HG02884 (cell line): ENCODE measurements around the gene NT5C2.

Experiments used
- ATAC-seq: cut with Tn5 transposase; IDR thresholded peaks from one replicate; pipeline ENCODE4 v1.9.1; 2021; ENCODE audit warnings: mild to moderate bottlenecking, moderate library complexity; ENCODE audit not compliant: unreplicated experiment

Gene NT5C2

GRCh38 chr10:103125323-103126267 is 67.5 kb downstream of the NT5C2 start:
- peak; percentile 90 for ATAC-seq

DNA sequence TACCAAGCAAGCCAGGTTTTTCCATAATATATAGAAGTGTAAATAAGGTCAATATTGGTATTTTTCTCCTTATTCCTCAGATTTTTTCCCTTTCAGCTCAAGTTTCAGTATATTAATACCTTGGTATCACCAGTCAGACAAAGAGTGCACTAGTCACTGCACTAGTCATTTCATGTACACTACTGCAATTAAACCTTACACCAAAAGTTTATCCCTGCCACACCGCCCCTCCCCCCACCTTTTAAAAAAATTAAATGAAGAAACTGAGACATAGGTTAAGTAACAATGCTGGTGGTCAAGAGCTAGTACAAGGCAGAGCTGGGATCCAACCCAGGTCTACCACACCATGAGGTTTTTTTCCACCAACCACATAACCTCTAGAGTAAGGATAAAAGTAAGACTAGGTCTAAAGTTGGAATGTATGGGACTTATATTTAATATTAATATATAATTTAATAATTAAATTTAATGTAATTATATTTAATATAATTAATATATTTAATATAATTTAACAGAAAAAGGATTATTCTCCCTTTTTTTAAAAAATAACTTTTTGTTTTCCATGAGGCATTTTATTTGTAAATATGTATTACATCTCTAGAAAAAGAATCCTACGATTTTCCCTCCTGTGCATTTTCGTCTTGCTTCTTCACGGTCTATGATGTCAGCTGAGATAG is 68.5 kb downstream of the NT5C2 start:
- ATAC-seq, result no peak

DNA sequence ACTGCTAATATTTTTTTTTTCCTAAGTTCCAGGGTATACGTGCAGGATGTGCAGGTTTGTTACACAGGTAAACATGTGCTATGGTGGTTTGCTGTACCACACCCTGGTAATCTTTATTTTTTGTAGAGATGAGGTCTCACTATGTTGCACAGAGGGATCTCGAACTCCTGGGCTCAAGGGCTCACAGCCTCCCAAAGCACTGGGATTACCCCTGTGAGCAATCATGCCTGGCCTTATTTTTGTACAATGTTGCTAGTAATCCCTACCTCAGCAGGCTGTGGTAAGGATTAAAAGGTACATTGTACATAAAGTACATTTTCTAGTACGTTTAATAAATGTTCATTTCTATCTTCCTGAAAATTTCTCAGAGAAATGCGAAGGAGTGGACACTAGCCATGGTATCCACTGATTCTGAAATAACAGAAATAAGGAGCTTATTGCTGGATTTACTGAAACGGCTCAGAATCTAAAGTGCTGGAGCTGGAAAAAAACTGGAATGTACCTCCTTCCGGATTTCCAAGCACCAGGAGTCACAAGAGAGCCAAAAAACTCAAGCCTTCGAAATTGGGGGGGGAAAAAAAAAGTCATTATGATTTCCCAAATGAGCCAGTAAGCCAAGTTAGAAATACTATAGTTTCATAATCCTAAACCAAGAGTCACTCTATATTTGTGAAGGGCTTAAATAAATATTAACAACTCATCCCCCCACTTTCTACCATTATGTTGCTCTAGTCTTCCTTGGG is 69.6 kb downstream of the NT5C2 start:
- no peak for ATAC-seq

DNA sequence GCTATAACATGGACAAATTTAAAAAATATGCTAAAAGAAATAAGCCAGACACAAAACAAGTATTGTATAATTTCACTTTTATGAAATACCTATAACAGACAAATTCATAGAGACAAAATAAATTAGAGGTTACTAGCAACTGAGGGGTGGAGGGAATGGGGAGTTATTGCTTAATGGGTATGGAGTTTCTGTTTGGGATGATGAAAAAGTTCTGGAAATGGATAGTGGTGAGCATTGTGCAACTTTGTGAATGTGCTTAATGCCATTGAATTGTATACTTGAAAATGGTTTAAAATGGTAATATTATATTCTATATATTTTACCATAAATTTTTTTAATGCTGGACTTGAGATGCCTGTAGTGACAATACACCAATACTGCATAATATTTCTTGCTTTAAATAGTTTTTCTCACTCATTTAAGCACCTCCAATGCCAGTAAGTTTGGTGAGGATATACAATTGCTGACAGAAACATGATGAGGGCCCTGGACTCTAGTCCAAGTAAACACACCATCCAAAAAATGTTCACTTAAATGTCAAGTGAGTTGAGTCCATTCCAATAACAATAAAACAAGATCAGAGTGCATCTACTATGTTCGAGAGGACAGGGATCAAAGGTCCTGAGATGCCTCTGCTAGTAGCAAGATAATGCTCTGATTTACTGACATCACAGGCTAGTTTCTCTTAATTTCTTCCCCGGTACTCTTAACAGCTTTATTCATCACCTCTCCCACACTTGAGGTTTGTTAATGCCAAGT is 71.9 kb downstream of the NT5C2 start:
- ATAC-seq, result no peak

DNA sequence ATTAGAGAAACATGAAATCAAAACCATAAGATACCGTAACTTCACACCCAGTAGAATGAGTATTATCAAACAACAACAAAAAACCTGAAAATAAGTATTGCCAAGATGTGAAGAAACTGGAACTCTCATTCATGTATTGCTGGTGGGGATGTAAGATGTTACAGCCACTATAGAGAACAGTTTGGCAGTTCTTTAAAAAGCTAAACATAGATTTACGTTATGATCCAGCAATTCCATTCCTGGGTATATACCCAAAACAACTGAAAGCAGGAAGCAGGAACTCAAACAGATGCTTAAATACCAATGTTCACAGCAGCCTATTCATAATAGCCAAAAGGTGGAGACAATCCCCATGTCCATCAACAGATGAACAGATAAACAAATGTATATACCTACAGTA is 72.5 kb downstream of the NT5C2 start:
- ATAC-seq, result no peak

DNA sequence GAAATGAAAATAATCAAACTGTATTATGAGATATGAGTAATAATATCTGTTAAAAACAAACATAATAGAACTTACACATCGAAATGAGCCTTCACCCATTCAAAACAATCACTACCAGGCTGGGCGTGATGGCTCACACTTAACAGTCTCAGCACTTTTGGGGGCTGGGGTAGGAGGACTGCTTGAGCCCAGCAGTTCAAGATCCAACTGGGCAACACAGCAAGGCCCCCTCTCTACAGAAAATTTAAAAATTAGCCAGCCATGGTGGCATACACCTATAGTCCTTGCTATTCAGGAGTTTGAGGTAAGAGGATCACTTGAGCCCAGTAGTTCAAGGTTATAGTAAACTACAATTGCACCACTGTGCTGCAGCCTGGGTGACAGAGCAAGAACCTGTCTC is 75.8 kb downstream of the NT5C2 start:
- no peak for ATAC-seq

DNA sequence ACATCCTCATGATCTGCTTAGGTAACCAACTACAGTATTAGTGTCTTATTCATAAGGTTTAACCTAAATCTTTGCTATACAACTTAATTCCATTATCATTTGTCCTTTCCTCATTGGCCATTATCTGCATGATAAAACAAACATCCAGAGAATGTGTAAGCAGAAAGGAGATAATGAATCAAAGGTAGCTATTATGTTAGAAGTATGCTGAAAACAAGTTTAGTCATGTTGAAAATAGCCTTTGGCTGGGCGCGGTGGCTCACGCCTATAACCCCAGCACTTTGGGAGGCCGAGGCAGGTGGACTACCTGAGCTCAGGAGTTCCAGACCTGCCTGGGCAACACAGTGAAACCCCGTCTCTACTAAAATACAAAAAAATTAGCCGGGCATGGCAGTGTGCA is 78.2 kb downstream of the NT5C2 start:
- ATAC-seq, result no peak

- peak; percentile 61 for ATAC-seq
Measured at GRCh38 chr10:103111918-103112877, 80.9 kb downstream of the NT5C2 start.

DNA sequence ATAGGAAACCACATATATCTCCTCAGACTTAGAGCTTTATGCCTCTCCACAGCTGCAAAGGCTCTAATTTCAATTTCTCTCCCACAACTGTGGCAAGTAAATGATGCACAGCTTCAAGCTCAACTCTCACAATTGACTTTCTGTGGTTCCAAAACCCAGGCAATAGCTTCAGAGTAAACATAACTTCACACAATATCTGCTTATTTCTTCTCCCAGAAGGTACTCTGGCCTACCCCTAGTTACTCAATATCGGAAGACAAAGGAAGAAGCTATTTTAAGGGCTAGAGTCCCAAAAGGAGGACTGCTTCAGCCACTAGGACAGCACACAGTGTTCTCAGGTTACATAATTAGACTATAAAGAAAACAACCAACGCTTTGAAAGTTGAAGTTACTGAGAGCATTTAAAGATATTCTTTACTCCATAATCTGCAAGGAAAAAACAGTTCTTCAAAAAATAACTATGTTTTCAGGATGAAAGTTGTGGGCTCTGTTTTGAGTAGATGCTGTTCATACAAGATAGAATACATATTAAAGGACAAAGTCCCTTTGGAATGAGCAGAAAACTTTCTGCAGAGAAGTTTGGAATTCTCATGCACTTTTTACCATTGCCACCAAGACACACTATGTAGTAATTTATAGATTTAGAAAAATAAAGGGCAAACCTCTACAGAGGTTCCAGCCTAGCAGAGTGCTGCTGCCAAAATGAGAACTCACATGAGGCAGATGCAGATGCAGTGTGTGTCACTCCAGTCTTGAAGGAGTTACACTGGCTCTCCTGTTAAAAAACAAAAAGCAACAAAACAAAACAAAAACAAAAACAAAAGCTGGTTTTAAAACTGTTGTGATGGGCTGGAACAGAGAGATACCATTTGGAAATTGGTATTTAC is 81.8 kb downstream of the NT5C2 start:
- ATAC-seq, result peak; percentile 57

- ATAC-seq, result no peak
Measured at GRCh38 chr10:103110407-103110806, 82.7 kb downstream of the NT5C2 start.

DNA sequence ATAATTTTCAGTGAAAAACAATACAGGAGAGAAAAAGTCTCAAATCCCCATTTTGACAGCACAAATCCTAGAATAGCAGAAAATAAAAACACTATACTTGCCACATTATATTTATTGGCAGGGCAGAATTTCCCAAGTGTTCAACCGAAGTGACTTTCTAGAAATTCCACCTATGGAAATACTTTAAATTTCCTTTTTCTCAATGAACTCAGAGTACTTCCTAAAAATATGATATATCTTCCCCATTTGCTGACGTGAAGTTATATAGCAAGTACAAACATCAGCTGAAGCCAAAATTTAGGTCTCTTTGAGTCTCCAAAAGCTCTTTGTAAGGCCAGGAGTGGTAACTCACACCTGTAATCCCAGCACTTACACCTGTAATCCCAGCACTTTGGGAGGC is 83.3 kb downstream of the NT5C2 start:
- no peak for ATAC-seq

GRCh38 chr10:103106539-103106938 is 86.5 kb downstream of the NT5C2 start:
- ATAC-seq, result no peak

GRCh38 chr10:103105462-103105861 is 87.6 kb downstream of the NT5C2 start:
- ATAC-seq, result no peak

- no peak for ATAC-seq
Measured at GRCh38 chr10:103104721-103105120, 88.4 kb downstream of the NT5C2 start.

DNA sequence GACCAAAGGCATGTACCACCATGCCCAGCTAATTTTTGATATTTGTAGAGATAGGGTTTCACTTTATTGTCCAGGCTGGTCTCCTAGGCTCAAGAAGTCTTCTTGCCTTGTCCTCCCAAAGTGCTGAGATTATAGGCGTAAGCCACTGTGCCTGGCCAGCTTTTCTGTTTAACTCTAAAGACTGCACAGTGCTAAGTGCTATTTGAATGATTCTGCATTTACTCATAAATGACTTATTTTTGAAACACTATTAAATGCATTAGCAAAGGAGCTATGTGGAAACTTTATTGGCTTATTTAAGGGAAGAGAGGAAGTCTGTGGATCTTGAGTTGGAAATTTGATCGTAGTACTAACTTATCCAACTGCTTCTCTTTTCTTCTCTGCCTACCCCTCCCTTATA is 89.1 kb downstream of the NT5C2 start:
- ATAC-seq, result no peak

- no peak for ATAC-seq
Measured at GRCh38 chr10:103102195-103102594, 90.9 kb downstream of the NT5C2 start.

- ATAC-seq, result no peak
Measured at GRCh38 chr10:103100620-103101019, 92.5 kb downstream of the NT5C2 start.

DNA sequence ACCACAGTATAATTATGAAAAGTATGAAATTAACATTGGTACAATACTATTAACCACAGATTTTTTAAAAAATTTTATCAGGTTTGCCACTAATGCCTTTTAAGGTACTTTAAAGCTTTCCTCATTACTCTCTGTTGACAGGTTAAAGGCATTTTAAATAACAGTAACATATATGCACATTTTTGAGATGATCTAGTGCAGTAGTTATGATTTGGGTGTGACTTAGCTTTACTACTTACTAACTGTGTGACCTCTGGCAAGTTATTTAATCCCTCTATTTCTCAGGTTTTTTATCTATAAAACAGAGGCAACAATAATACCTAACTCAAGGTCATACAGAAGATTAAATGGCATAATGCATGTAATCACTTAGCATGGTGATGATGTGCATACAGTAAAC is 94.8 kb downstream of the NT5C2 start:
- ATAC-seq, result no peak

GRCh38 chr10:103096130-103096529 is 96.9 kb downstream of the NT5C2 start:
- ATAC-seq, result no peak
